Urothelium cell line (cell line): ENCODE results near the gene WTAP.
A peak's percentile ranks its signal among the peaks of the same experiment; 100 is the strongest.
"Not testable (repeated sequence)": the region's sequence is repeated elsewhere in the genome, so short reads cannot be mapped to it uniquely, and the experiment has no call there.

Experiments
- DNase-seq: peaks from one replicate; pipeline ENCODE4 v3.0.0; 2011; ENCODE audit warnings: low spot score, mixed read lengths
- FAIRE-seq: peaks from 2 replicates; lab custom pipeline; 2011; peaks lifted over from hg19 to GRCh38; lab: Jason Lieb, UNC

The WTAP gene

GRCh38 chr6:159727717-159728445 lies 575 bp downstream of the WTAP start:
- FAIRE-seq (no peak), DNase-seq (peak; percentile 54)

DNA sequence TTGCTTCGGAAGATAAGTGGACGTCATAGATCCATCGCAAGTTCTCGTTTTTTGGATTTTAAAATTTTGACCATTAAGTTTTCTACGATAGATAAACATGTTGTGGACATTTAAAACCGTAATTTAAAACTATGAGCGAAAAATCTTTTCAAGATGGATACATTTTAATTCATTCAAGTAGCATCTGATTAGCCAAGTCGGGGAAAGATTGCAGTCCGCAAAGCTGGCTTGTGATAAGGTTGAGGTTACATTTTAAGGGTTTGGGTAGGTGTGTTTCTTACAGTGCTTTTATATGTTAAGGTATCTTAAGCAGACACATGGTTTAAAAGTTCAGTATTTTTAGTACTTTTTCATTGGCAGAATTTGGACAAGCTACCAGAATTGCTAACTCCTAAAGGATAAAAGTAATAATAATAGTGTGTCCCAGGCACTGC lies 1.2 kb downstream of the WTAP start:
- DNase-seq (no peak), FAIRE-seq (no peak)

DNA sequence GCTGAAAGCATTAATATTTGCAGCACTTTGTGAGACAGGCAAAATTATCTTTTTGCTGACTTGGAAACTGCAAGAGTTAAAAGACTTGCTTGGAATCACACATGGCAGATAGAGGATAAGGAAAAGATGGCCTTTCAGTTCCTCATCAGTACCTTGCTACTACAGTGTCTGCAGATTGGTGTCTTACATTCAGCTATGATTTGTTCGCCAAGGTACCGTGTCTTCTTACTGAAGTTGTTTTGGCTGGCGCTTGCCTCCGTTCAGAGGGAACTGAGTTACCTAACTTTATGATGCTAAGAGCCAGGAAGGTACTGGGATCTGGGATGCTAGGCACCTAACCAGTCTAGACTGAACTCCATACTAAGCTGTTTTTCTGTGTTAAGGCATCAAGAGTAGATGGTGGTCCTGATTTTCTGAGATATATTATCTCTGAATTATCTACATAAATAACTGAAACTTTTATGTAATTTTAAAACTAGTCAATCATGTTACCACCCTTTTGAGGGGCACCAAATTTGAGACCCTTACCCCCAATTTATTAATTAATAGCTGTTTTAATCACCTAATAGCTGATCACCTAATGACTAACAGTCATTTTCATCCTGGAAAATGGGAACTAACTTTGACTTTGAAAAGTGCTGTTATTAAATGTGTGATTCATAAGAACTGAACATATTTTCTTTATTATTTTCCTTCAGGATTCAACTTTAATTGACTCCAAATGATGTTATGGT lies 2.5 kb downstream of the WTAP start:
- DNase-seq (no peak), FAIRE-seq (no peak)

DNA sequence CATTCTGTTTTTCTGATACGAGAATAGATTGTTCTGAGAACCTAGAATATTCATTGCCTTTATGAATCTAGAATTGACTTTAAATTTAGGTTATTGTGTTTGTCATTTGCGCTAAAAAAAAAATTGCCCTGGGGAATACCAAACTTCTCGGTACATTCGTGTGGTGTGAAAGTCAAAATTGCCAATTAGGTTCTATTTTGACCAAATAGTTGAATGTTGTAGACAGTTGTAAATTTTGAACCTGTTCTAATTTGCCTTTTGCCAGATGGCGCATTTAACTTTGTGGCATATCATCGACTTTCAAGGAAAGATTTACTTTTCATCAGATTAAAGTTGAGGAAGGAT lies 3.0 kb downstream of the WTAP start:
- FAIRE-seq, result no peak
- no peak for DNase-seq

GRCh38 chr6:159732550-159732949 lies 5.2 kb downstream of the WTAP start:
- DNase-seq, FAIRE-seq: not testable (repeated sequence)

DNA sequence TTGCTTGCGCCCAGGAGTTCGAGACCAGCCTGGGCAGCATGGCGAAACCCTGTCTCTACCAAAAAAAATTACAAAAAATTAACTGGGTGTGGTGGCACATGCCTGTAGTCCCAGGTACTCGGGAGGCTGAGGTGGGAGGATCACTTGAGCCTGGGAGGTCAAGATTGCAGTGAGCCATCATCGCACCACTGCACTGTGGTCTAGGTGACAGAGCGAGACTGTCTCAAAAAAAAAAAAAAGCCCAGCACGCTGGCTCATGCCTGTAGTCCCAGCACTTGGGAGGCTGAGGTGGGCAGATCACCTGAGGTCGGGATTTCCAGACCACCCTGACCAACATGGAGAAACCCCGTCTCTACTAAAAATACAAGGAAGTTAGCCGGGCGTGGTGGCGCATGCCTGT lies 6.1 kb downstream of the WTAP start:
- not testable (repeated sequence) for DNase-seq, FAIRE-seq

DNA sequence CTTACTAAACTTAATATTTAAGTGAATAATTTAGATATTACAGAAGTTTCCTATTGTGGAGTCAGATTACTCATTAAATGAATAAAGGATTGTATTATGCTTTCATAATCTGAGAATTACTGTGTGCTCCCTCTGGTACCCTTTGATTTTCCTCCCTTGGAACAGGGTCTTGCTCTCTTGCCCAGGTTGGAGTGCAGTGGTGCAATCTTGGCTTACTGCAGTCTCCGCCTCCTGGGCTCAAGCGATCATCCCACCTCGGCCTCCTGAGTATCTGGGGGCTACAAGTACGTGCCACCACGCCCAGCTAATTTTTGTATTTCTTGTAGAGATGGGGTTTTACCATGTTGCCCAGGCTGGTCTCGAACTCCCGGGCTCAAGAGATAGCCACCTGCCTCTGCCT lies 9.6 kb downstream of the WTAP start:
- FAIRE-seq, result no peak
- DNase-seq, result no peak

- DNase-seq (no peak), FAIRE-seq (no peak)
Observed at GRCh38 chr6:159739341-159739740, 12.0 kb downstream of the WTAP start.

DNA sequence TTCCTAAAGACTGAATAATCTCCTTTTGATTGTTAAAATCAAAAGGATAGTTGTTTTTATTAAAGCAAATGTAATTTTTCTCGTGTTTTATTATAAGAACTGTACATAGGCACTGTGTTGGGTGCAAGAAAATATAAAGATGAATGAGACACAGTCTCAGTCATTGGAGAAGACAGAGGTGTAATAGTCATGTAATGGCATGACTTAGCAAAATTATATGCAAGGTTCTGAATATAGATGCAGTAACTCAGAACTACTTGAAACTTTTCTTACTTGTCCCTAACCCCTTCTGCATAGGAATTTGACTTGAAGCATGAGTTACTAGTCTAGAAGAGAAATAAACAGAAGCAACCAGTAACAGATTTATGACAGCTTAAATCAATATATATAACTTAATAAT lies 14.9 kb downstream of the WTAP start:
- FAIRE-seq (no peak), DNase-seq (no peak)

- no peak for DNase-seq
Observed at GRCh38 chr6:159745081-159745480, 17.8 kb downstream of the WTAP start.

DNA sequence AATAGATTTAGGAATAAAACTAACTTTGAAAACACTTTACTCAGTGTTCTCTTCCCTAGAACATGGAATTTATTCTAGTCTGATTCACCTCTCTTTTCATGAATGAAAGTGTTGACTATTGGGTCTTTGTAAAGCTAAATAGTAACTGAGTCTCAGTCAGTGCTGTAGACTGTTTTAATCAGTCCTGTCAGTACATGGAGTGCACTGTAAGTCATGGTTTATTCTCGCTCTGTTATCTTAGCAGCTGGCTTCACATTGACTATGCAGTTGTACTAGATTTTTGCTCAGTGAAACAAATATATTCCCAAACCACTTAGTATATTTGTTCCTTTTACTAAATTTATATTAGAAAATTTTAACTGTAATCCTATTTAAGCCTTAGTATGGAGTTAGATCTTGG lies 19.5 kb downstream of the WTAP start:
- DNase-seq, result no peak
- no peak for FAIRE-seq

More at GRCh38 chr6:159745081-159745480, 17.8 kb downstream of the WTAP start:
- FAIRE-seq, result no peak

GRCh38 chr6:159748127-159748526 lies 20.8 kb downstream of the WTAP start:
- not testable (repeated sequence) for DNase-seq, FAIRE-seq

DNA sequence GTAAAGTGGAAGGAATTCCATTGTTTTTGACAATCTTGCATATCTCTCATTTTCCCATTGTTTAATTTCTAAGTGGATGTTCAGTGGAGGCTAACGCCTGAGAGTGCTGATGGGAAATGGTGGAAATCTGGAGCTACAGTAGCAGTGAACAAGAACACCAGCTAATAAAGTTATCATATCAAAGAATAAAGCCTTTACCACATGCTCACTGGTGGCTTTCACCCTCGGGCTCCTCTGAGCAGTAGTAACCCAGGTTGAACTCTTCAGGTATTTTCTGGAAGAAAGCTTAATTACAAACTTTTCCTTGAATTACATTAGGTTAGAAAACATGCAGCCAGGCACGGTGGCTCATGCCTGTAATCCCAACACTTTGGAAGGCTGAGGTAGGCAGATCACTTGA lies 24.1 kb downstream of the WTAP start:
- FAIRE-seq, result no peak
- DNase-seq, result no peak

GRCh38 chr6:159753081-159753872 lies 26.0 kb downstream of the WTAP start:
- FAIRE-seq, result no peak

GRCh38 chr6:159754401-159754800 lies 27.1 kb downstream of the WTAP start:
- no peak for FAIRE-seq
- DNase-seq, result no peak

More at GRCh38 chr6:159753081-159753872, 26.0 kb downstream of the WTAP start:
- DNase-seq, result no peak

DNA sequence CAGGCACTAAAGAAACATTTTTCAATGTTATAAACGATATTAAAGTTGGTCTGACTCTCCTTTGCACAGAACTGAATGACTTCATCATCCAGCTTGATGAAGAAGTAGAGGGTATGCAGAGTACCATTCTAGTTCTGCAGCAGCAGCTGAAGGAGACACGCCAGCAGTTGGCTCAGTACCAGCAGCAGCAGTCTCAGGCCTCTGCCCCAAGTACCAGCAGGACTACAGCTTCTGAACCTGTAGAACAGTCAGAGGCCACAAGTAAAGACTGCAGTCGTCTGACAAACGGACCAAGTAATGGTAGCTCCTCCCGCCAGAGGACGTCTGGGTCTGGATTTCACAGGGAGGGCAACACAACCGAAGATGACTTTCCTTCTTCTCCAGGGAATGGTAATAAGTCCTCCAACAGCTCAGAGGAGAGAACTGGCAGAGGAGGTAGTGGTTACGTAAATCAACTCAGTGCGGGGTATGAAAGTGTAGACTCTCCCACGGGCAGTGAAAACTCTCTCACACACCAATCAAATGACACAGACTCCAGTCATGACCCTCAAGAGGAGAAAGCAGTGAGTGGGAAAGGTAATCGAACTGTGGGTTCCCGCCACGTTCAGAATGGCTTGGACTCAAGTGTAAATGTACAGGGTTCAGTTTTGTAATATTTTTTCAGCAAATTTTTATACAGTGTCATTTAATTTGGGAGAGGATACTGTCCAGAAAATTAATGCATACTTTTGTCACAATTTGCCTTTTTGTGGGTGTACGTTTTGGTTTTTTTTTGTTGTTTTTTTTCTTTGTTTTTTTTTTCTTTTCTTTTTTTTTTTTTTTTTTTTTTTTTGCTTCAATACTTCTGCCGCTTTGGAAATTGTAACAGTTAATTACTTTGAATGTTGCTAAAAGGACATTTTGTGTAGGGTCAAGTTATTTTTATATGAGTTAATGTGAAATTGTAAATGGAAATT lies 27.9 kb downstream of the WTAP start:
- FAIRE-seq (no peak), DNase-seq (no peak)

- FAIRE-seq (no peak), DNase-seq (no peak)
Observed at GRCh38 chr6:159756508-159756907, 29.2 kb downstream of the WTAP start.

DNA sequence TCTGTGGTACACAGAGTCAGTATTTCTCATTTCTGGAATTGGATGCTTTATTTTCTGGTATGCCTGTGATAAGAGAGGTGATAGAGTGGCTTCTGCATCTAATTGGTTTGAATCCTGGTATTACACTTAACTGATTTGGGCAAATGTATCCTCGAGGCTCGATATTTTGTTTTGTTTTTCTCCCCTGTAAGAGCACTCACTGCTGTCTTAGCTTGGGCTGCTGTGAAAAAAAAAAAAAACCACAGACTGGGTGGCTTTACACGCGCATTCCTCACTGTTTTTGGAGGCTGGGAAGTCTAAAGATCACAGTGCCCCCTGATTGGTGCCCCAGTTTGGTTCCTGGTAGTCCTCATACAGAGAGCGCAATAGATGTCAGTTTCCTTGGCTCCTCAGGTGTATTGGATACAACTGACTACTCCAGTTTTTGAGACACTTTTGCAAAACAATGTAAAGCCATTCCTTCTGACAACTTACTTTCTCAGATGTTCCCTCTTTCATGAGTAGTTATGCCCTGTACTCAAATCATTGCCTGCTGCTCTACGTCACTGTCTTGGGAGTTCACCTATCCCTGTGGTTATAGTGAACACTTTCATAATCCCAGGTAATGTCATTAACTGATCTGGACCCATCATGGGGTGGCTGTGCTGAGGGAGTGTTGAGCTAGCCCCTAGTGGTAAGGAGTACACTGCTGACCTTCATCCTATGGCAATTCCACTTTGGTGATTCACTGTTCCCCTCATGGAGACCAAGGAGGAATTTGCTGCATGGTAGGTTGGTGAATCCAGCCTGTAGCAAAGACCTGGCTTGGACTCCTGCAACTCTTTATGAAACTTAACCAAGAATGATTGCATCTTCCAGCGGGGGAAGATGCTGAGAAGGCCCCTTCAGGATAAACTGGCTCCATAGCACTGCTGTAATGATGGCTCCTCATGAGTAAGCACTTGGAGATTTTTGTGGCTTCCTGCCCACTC lies 31.0 kb downstream of the WTAP start:
- DNase-seq, result peak; percentile 27

DNA sequence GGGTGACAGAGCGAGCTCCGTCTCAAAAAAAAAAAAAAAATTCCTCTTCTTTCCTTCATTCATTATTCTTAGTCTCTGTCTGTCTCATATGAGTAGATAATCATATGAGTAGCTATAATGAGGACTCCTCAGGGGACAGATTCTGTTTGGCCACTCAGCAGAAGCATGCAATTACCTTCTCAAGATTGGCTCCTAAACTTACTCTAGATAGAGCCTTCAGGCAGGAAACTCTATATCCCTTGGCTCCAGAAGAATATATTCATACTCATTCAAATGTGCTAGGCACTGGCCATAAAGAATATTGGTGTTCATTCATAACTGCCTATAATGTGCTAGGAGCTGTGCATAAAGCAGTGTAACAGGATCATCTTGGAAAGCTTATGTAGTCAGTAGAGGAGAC lies 32.3 kb downstream of the WTAP start:
- FAIRE-seq, result no peak
- no peak for DNase-seq

More for the DNA sequence above, 31.0 kb downstream of the WTAP start:
- FAIRE-seq, result no peak
